ENCODE data around the gene SH3RF3. TPM values are rescaled to one million over a fixed set of nuclear protein-coding genes. Genes with fewer than 3 reads are reported as not detected.
A peak's percentile ranks its signal among the peaks of the same experiment; 100 is the strongest.

Gene SH3RF3
- total and polyA plus RNA-seq, 4 experiments from 2014 or later: 0.26 to 2.2 (median 2.1) TPM; not detected in 1

- Mint-ChIP-seq H3K27ac (peak overlapping the region in 6 of 7 donors; percentile 30 to 91 (median 82)), H3K36me3 (peaks cover 0 to 4% of the 10 kb centered on the region in 2 donors), H3K4me1 (peaks cover 41 to 67% (median 50%) of the 10 kb centered on the region in 4 donors), H3K4me3 (peak overlapping the region in 4 of 8 donors; percentile 58 to 80 (median 68)), H3K27me3 (peaks cover 57 to 75% of the 10 kb centered on the region in 2 donors), H3K9me3 (peaks cover 0 to 13% (median 6%) of the 10 kb centered on the region in 8 donors)
- H3K9me3 ChIP-seq (ENCODE audit: control insufficient read depth in 1 of 2, low read length in 2 of 2): no peaks in the 10 kb centered on the region
- H3K27me3 ChIP-seq (ENCODE audit: insufficient read depth, low read length): peaks cover 34% of the 10 kb centered on the region
- ChIA-PET CTCF (ENCODE audit: partially characterized antibody) (no interaction called here), POLR2A (ENCODE audit: partially characterized antibody) (no interaction called here)
- no peak overlapping the region for H3K27ac ChIP-seq (ENCODE audit: low read depth, low read length)
- H3K36me3 ChIP-seq (ENCODE audit: insufficient read depth, low read length): no peaks in the 10 kb centered on the region
- peaks cover 50% of the 10 kb centered on the region for H3K4me1 ChIP-seq (ENCODE audit: insufficient read depth, low read length)
- intact Hi-C loops (cut with micrococcal nuclease): loop anchor here (5.0 kb wide), 1 partner anchor 181 kb away; no protein-coding TSS in a partner anchor
- H3K4me3 ChIP-seq (ENCODE audit: low read length in 2 of 2): no peak overlapping the region
- no peak for DNase-seq
These were observed 84.0 kb downstream of the SH3RF3 start for GRCh38 chr2:109212836-109213563.

GRCh38 chr2:109213646-109214433 is 84.8 kb downstream of the SH3RF3 start:
- peaks cover 39% of the 10 kb centered on the region for H3K27me3 ChIP-seq (ENCODE audit: insufficient read depth, low read length)

GRCh38 chr2:109214651-109215371 is 85.8 kb downstream of the SH3RF3 start:
- Histone ChIP-seq H3K4me1 (ENCODE audit: insufficient read depth, low read length) (peaks cover 61% of the 10 kb centered on the region), H3K36me3 (ENCODE audit: insufficient read depth, low read length) (no peaks in the 10 kb centered on the region), H3K4me3 (ENCODE audit: low read length in 2 of 2) (no peak overlapping the region), H3K9me3 (ENCODE audit: control insufficient read depth in 1 of 2, low read length in 2 of 2) (no peaks in the 10 kb centered on the region), H3K27me3 (ENCODE audit: insufficient read depth, low read length) (peaks cover 36% of the 10 kb centered on the region), H3K27ac (ENCODE audit: low read depth, low read length) (no peak overlapping the region)
- POLR2A ChIA-PET (ENCODE audit: partially characterized antibody): interaction anchor here (0.6 kb wide), 2 partner anchors 94 to 183 kb away, joined by 3 read pairs; no protein-coding TSS in a partner anchor
- peak overlapping the region; percentile 53 to 80 (median 68) for H3K4me3 Mint-ChIP-seq
- intact Hi-C loops (cut with micrococcal nuclease): loop anchor here (2.0 to 5.0 kb wide), 2 partner anchors 70 to 183 kb away; no protein-coding TSS in a partner anchor
- CTCF ChIA-PET (ENCODE audit: partially characterized antibody): interaction anchor here (1.1 to 1.3 kb wide), 2 partner anchors 14 to 16 kb away, joined by 3 read pairs; no protein-coding TSS in a partner anchor
- peaks cover 51 to 76% (median 60%) of the 10 kb centered on the region in 4 donors for H3K4me1 Mint-ChIP-seq
- H3K9me3 Mint-ChIP-seq: peaks cover 0 to 2% (median 0%) of the 10 kb centered on the region in 8 donors
- peak overlapping the region in 5 of 7 donors; percentile 8 to 91 (median 70) for H3K27ac Mint-ChIP-seq
- peaks cover 60 to 81% of the 10 kb centered on the region in 2 donors for H3K27me3 Mint-ChIP-seq
- peaks cover 0 to 4% of the 10 kb centered on the region in 2 donors for H3K36me3 Mint-ChIP-seq
- no peak for DNase-seq

More at GRCh38 chr2:109213646-109214433, 84.8 kb downstream of the SH3RF3 start:
- Mint-ChIP-seq H3K9me3 (peaks cover 0 to 6% (median under 1%) of the 10 kb centered on the region in 8 donors), H3K4me3 (peak overlapping the region; percentile 23 to 80 (median 68)), H3K27ac (peak overlapping the region; percentile 71 to 91 (median 81)), H3K27me3 (peaks cover 61 to 80% of the 10 kb centered on the region in 2 donors), H3K4me1 (peaks cover 49 to 75% (median 59%) of the 10 kb centered on the region in 4 donors), H3K36me3 (peaks cover 0 to 4% of the 10 kb centered on the region in 2 donors)
- ChIA-PET CTCF (ENCODE audit: partially characterized antibody) (interaction anchor here (1.3 kb wide), 1 partner anchor 15 kb away, joined by 3 read pairs; no protein-coding TSS in a partner anchor), POLR2A (ENCODE audit: partially characterized antibody) (interaction anchor here (0.6 kb wide), 1 partner anchor 182 kb away, joined by 3 read pairs; no protein-coding TSS in a partner anchor)
- Histone ChIP-seq H3K4me1 (ENCODE audit: insufficient read depth, low read length) (peaks cover 59% of the 10 kb centered on the region), H3K27ac (ENCODE audit: low read depth, low read length) (no peak overlapping the region), H3K36me3 (ENCODE audit: insufficient read depth, low read length) (no peaks in the 10 kb centered on the region), H3K4me3 (ENCODE audit: low read length in 2 of 2) (peak overlapping the region in 1 of 2 donors; percentile 9), H3K9me3 (ENCODE audit: control insufficient read depth in 1 of 2, low read length in 2 of 2) (no peaks in the 10 kb centered on the region)
- intact Hi-C loops (cut with micrococcal nuclease): loop anchor here (2.0 to 5.0 kb wide), 2 partner anchors 69 to 182 kb away; no protein-coding TSS in a partner anchor
- DNase-seq: peak; percentile 83 to 89 (median 85)

GRCh38 chr2:109215866-109216265 is 86.9 kb downstream of the SH3RF3 start:
- H3K4me3 ChIP-seq (ENCODE audit: low read length in 2 of 2): no peak overlapping the region
- POLR2A ChIA-PET (ENCODE audit: partially characterized antibody): no interaction called here
- no peaks in the 10 kb centered on the region for H3K36me3 ChIP-seq (ENCODE audit: insufficient read depth, low read length)
- intact Hi-C loops (cut with micrococcal nuclease): loop anchor here (2.0 kb wide), 1 partner anchor 71 kb away; no protein-coding TSS in a partner anchor
- CTCF ChIA-PET (ENCODE audit: partially characterized antibody): no interaction called here
- H3K27ac ChIP-seq (ENCODE audit: low read depth, low read length): no peak overlapping the region
- peaks cover 61% of the 10 kb centered on the region for H3K4me1 ChIP-seq (ENCODE audit: insufficient read depth, low read length)
- H3K9me3 ChIP-seq (ENCODE audit: control insufficient read depth in 1 of 2, low read length in 2 of 2): no peaks in the 10 kb centered on the region
- DNase-seq: no peak
- H3K27ac Mint-ChIP-seq: no peak overlapping the region
- H3K36me3 Mint-ChIP-seq: peaks cover 0 to 4% of the 10 kb centered on the region in 2 donors
- peaks cover 36% of the 10 kb centered on the region for H3K27me3 ChIP-seq (ENCODE audit: insufficient read depth, low read length)
- peak overlapping the region in 1 of 8 donors; percentile 37 for H3K4me3 Mint-ChIP-seq
- H3K4me1 Mint-ChIP-seq: peaks cover 51 to 75% (median 60%) of the 10 kb centered on the region in 4 donors
- H3K9me3 Mint-ChIP-seq: peaks cover 0 to 2% (median 0%) of the 10 kb centered on the region in 8 donors
- peaks cover 57 to 73% of the 10 kb centered on the region in 2 donors for H3K27me3 Mint-ChIP-seq

- Histone ChIP-seq H3K9me3 (ENCODE audit: control insufficient read depth in 1 of 2, low read length in 2 of 2) (no peaks in the 10 kb centered on the region), H3K27ac (ENCODE audit: low read depth, low read length) (no peak overlapping the region), H3K36me3 (ENCODE audit: insufficient read depth, low read length) (no peaks in the 10 kb centered on the region), H3K27me3 (ENCODE audit: insufficient read depth, low read length) (peaks cover 36% of the 10 kb centered on the region), H3K4me1 (ENCODE audit: insufficient read depth, low read length) (peaks cover 61% of the 10 kb centered on the region), H3K4me3 (ENCODE audit: low read length in 2 of 2) (no peak overlapping the region)
- H3K27ac Mint-ChIP-seq: no peak overlapping the region
- DNase-seq: no peak
- peaks cover 55 to 68% of the 10 kb centered on the region in 2 donors for H3K27me3 Mint-ChIP-seq
- ChIA-PET CTCF (ENCODE audit: partially characterized antibody) (no interaction called here), POLR2A (ENCODE audit: partially characterized antibody) (no interaction called here)
- intact Hi-C loops (cut with micrococcal nuclease): no loop called here
- peaks cover 0 to 2% (median 0%) of the 10 kb centered on the region in 8 donors for H3K9me3 Mint-ChIP-seq
- H3K36me3 Mint-ChIP-seq: peaks cover 0 to 4% of the 10 kb centered on the region in 2 donors
- H3K4me3 Mint-ChIP-seq: no peak overlapping the region
- H3K4me1 Mint-ChIP-seq: peaks cover 51 to 70% (median 60%) of the 10 kb centered on the region in 4 donors
These were observed 87.3 kb downstream of the SH3RF3 start for GRCh38 chr2:109216332-109216731.

GRCh38 chr2:109217362-109218086 is 88.5 kb downstream of the SH3RF3 start:
- intact Hi-C loops (cut with micrococcal nuclease): no loop called here
- Histone ChIP-seq H3K4me3 (ENCODE audit: low read length in 2 of 2) (peak overlapping the region in 1 of 2 donors; percentile 9), H3K36me3 (ENCODE audit: insufficient read depth, low read length) (no peaks in the 10 kb centered on the region), H3K27ac (ENCODE audit: low read depth, low read length) (no peak overlapping the region), H3K27me3 (ENCODE audit: insufficient read depth, low read length) (peaks cover 36% of the 10 kb centered on the region), H3K9me3 (ENCODE audit: control insufficient read depth in 1 of 2, low read length in 2 of 2) (no peaks in the 10 kb centered on the region), H3K4me1 (ENCODE audit: insufficient read depth, low read length) (peaks cover 61% of the 10 kb centered on the region)
- H3K4me1 Mint-ChIP-seq: peaks cover 49 to 66% (median 57%) of the 10 kb centered on the region in 4 donors
- ChIA-PET CTCF (ENCODE audit: partially characterized antibody) (no interaction called here), POLR2A (ENCODE audit: partially characterized antibody) (interaction anchor here (1.0 to 1.8 kb wide), 3 partner anchors 10 to 186 kb away, joined by 3 to 9 read pairs (median 5); no protein-coding TSS in a partner anchor)
- H3K9me3 Mint-ChIP-seq: peaks cover 0 to 2% (median 0%) of the 10 kb centered on the region in 8 donors
- DNase-seq: peak in 2 of 5 donors; percentile 18 to 36
- H3K27ac Mint-ChIP-seq: peak overlapping the region in 2 of 7 donors; percentile 14 to 26
- peaks cover 0 to 4% of the 10 kb centered on the region in 2 donors for H3K36me3 Mint-ChIP-seq
- peaks cover 53 to 59% of the 10 kb centered on the region in 2 donors for H3K27me3 Mint-ChIP-seq
- peak overlapping the region; percentile 53 to 83 (median 64) for H3K4me3 Mint-ChIP-seq
